Heart right ventricle (tissue), 16 donors: ENCODE measurements around the gene MYO1E. TPM values are rescaled to one million over a fixed set of nuclear protein-coding genes. Genes with fewer than 3 reads are reported as not detected.
A peak's percentile ranks its signal among the peaks of the same experiment; 100 is the strongest.

Experiments
- ATAC-seq, 8 donors: fragments of 200-7000 bp; cut with Tn5 transposase; one replicate each; pipeline ENCODE4 v1.9.1; 2020; ENCODE audit warnings: mild to moderate bottlenecking in 8 of 8, moderate library complexity in 8 of 8, moderate number of reproducible peaks in 1 of 8
- DNase-seq, 2 donors: peaks; one replicate each; pipeline ENCODE4 v3.0.0-alpha.2; 2020
- H3K27ac ChIP-seq, 10 donors: fragments of 200-600 bp; sonication (generic) in 2 of 10; one replicate each; pipeline versions ENCODE4 v1.5.0 to v1.8.0; 2020 to 2022; ENCODE audit warnings: mild to moderate bottlenecking in 3 of 10
- H3K27me3 ChIP-seq, 7 donors: fragments of 200-600 bp; one replicate each; pipeline ENCODE4 v1.8.0; 2021 to 2022; ENCODE audit warnings: mild to moderate bottlenecking in 2 of 7
- H3K36me3 ChIP-seq, 9 donors: fragments of 200-600 bp; sonication (generic) in 1 of 9; one replicate each; pipeline versions ENCODE4 v1.5.0 to v1.8.0; 2020 to 2022; ENCODE audit warnings: mild to moderate bottlenecking in 2 of 9
- H3K4me1 ChIP-seq, 9 donors: fragments of 200-600 bp; sonication (generic) in 1 of 9; one replicate each; pipeline versions ENCODE4 v1.5.0 to v1.8.0; 2020 to 2022; ENCODE audit warnings: mild to moderate bottlenecking in 4 of 9
- H3K4me3 ChIP-seq, 10 donors: fragments of 200-600 bp; sonication (generic) in 2 of 10; one replicate each; pipeline versions ENCODE4 v1.5.0 to v1.8.0; 2020 to 2022; ENCODE audit warnings: mild to moderate bottlenecking in 7 of 10, moderate library complexity in 2 of 10
- H3K9me3 ChIP-seq, 11 donors: fragments of 200-600 bp in 10 of 11; sonication (generic) in 2 of 11; one replicate each; pipeline versions ENCODE4 v1.5.0 to v1.8.0; 2013 to 2022; ENCODE audit warnings: mild to moderate bottlenecking in 2 of 11, control low read depth in 1 of 11, moderate library complexity in 1 of 11
- CTCF ChIP-seq, 9 donors: fragments of 200-600 bp; sonication (generic) in 2 of 9; IDR thresholded peaks; one replicate each; pipeline versions ENCODE4 v1.5.0 to v1.8.0; 2021 to 2022; ENCODE audit warnings: antibody characterized with exemption in 9 of 9, mild to moderate bottlenecking in 5 of 9, moderate library complexity in 1 of 9
- whole genome bisulfite sequencing, 2 donors: extraction: QIAGEN DNeasy Blood & Tissue Kit; methylation state at CpG; one replicate each; pipeline ENCODE4 v1.1.7; 2013; ENCODE audit warnings: inconsistent platforms in 1 of 2; 5-methylcytosine and 5-hydroxymethylcytosine counted together
- intact Hi-C, 10 donors: fragments of 100-400 bp; cut with DNase I; formaldehyde crosslinking; loops; one replicate each; pipeline versions ENCODE4 v1.11.1 to v1.14.2; 2022
- polyA plus RNA-seq, 2 donors: library from polyadenylated mRNA; stranded (reverse); fragments of 200-250 nt; gene quantifications; one replicate each; pipeline ENCODE4 v1.2.3, GENCODE V29; 2013
- total RNA-seq, 10 donors: library from RNA; stranded (reverse); fragmentation: NEBNext Ultra II Directional in 3 of 10; extraction: Animal tissue kit (Norgen Biotek cat#: 25700) in 3 of 10; gene quantifications; one replicate each; pipeline versions ENCODE4 v1.2.1 to v1.2.4, GENCODE V29; 2021 to 2023
- donor health status: Arrhythmogenic right ventricular cardiomyopathy.
- donor health status: ischemic (EF 13 %, LVEDD 7.1; RV severe dilation, severe dysfunction).
- donor health status: healthy with polysubstance abuse.
- donor health status: DM: no; HTN: yes; CAD: no.
- donor health status: DM: no; HTN: no; CAD: no.
- donor health status: ischemic (EF 25% LVEDD 6.9; RV normal size, moderate dysfunction).
- donor health status: ischemic (EF 25% LVEDD 5.7; RV mildly dilated, moderate dysfunction).
- donor health status: healthy.
- donor health status: DM: yes; HTN: yes; CAD: no.
- donor health status: Ischemic cardiomyopathy.
- donor health status: ischemic (EF 35%, LVEDD 5.7; RV mildly dilated, moderate dysfunction).
- donor health status: nonischemic (EF 11% LVEDD 7.7; RV severe dilation, severe dysfunction).
- donor health status: DM: yes; HTN: yes; CAD: no.
- donor health status: PGD.
- donor health status: ischemic (EF 29% LVEDD 5.4; RV normal size, mild dysfunction).
- donor health status: nonischemic (EF 23%, LVEDD 6.1; RV moderate dilation, normal function).

Gene MYO1E
- total and polyA plus RNA-seq, 12 donors: 9.3 to 75.3 (median 27.4) TPM

- no peak overlapping the region for H3K27ac ChIP-seq
- DNase-seq: no peak
- H3K4me3 ChIP-seq: no peak overlapping the region
- H3K9me3 ChIP-seq: no peaks in the 10 kb centered on the region
- peaks cover 0 to 28% (median 9%) of the 10 kb centered on the region in 9 donors for H3K4me1 ChIP-seq
- H3K36me3 ChIP-seq: peaks cover 0 to 38% (median 4%) of the 10 kb centered on the region in 9 donors
- H3K27me3 ChIP-seq: no peaks in the 10 kb centered on the region
- intact Hi-C loops: loop anchor here in 2 of 10 donors (5.0 to 10.0 kb wide), 2 partner anchors 104 to 126 kb away; no protein-coding TSS in a partner anchor
- WGBS, 2 donors: 75 to 85% methylated on average over 7 of the region's 7 CpGs
- no peak for TF ChIP-seq CTCF (IDR thresholded peaks at IDR 0.05)
- ATAC-seq: no peak
Measured at GRCh38 chr15:59251001-59251845, 121.4 kb downstream of the MYO1E start.

- DNase-seq: no peak
- ATAC-seq: peak in 1 of 8 donors; percentile 25
- H3K9me3 ChIP-seq: no peaks in the 10 kb centered on the region
- no peak for TF ChIP-seq CTCF (IDR thresholded peaks at IDR 0.05)
- no peak overlapping the region for H3K27ac ChIP-seq
- H3K4me3 ChIP-seq: no peak overlapping the region
- 84 to 88% methylated on average over 13 of the region's 13 CpGs for WGBS, 2 donors
- intact Hi-C loops: loop anchor here in 2 of 10 donors (5.0 to 10.0 kb wide), 2 partner anchors 105 to 127 kb away; no protein-coding TSS in a partner anchor
- H3K36me3 ChIP-seq: peaks cover 0 to 28% (median 2%) of the 10 kb centered on the region in 9 donors
- no peaks in the 10 kb centered on the region for H3K27me3 ChIP-seq
- H3K4me1 ChIP-seq: peaks cover 0 to 28% (median 9%) of the 10 kb centered on the region in 9 donors
Measured at GRCh38 chr15:59250249-59250648, 122.4 kb downstream of the MYO1E start.

- Histone ChIP-seq H3K27ac (peak overlapping the region in 3 of 10 donors; percentile 5 to 48 (median 13)), H3K4me3 (no peak overlapping the region)
- 88 to 89% methylated on average over 5 of the region's 5 CpGs for WGBS, 2 donors
Measured at GRCh38 chr15:59249816-59250215, 122.9 kb downstream of the MYO1E start.

More at GRCh38 chr15:59249816-59250215, 122.9 kb downstream of the MYO1E start:
- Histone ChIP-seq H3K27me3 (no peaks in the 10 kb centered on the region), H3K4me1 (peaks cover 0 to 28% (median 9%) of the 10 kb centered on the region in 9 donors), H3K36me3 (peaks cover 0 to 24% (median 0%) of the 10 kb centered on the region in 9 donors), H3K9me3 (no peaks in the 10 kb centered on the region)
- intact Hi-C loops: loop anchor here in 9 of 10 donors (5.0 to 10.0 kb wide), 6 partner anchors 105 to 245 kb away; partner anchors contain the start of gene MYO1E (in 6 of the 9)
- TF ChIP-seq CTCF (IDR thresholded peaks at IDR 0.05): no peak
- DNase-seq (no peak), ATAC-seq (no peak)
